HG03469 (cell line): ENCODE measurements around the gene IPO13.

ENCODE experiments used
- ATAC-seq: cut with Tn5 transposase; IDR thresholded peaks from one replicate; pipeline ENCODE4 v1.9.1; 2021; ENCODE audit warnings: mild to moderate bottlenecking, moderate library complexity, moderate number of reproducible peaks; ENCODE audit not compliant: unreplicated experiment

IPO13 gene, protein sequence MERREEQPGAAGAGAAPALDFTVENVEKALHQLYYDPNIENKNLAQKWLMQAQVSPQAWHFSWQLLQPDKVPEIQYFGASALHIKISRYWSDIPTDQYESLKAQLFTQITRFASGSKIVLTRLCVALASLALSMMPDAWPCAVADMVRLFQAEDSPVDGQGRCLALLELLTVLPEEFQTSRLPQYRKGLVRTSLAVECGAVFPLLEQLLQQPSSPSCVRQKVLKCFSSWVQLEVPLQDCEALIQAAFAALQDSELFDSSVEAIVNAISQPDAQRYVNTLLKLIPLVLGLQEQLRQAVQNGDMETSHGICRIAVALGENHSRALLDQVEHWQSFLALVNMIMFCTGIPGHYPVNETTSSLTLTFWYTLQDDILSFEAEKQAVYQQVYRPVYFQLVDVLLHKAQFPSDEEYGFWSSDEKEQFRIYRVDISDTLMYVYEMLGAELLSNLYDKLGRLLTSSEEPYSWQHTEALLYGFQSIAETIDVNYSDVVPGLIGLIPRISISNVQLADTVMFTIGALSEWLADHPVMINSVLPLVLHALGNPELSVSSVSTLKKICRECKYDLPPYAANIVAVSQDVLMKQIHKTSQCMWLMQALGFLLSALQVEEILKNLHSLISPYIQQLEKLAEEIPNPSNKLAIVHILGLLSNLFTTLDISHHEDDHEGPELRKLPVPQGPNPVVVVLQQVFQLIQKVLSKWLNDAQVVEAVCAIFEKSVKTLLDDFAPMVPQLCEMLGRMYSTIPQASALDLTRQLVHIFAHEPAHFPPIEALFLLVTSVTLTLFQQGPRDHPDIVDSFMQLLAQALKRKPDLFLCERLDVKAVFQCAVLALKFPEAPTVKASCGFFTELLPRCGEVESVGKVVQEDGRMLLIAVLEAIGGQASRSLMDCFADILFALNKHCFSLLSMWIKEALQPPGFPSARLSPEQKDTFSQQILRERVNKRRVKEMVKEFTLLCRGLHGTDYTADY

DNA sequence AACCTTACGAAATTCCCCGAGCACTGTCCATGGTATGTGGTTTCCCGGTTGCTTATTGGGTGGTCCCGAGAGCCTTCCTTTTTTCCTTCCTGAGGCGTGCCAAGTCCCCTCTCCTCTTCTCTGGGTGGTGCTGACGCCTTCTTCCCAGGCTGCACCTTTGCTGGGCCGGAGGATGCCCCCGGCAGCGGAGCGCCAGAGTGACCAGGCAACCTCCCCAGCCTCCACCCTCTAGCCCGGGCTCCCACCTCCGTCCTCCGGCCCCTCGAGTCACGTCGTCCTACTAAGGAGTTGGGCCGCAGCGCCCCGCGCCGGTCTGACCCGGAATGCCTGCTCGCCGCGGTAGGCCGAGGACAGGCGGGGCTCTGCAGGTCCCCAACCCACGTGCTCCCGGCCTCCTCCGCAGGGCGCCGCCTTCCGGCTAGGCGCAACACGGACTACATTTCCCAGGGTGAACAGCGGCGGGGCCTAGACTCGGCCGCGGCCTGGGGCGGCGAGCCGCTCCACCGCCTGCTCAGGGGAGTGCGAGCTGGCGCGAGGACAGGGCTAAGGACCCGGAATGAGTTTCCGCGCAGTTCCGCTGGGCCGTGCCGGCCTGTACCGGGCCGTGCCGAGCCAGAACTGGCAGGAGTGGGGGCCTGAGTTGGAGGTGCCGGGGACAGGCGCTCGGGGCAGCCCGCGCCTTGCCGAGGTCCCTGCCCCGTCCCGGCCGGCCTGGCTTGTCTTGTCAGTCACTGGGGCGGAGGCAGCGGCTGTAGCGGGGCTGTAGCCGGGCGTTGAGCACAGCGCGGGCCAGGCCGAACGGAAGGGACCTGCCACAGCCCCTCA, at the start of gene IPO13:
TSS of gene IPO13 (plus strand) at position 715 of the 825 bp plus-strand sequence. CDS start 651 bp downstream, outside the sequence.
- peak; percentile 85 for ATAC-seq

- no peak for ATAC-seq
These were observed 47.8 kb upstream of the IPO13 start for GRCh38 chr1:43898981-43899380.

GRCh38 chr1:43900386-43900785, 46.4 kb upstream of the IPO13 start:
- no peak for ATAC-seq

GRCh38 chr1:43901196-43901961, 45.4 kb upstream of the IPO13 start:
- ATAC-seq, result no peak

- no peak for ATAC-seq
These were observed 44.5 kb upstream of the IPO13 start for GRCh38 chr1:43902058-43902831.

DNA sequence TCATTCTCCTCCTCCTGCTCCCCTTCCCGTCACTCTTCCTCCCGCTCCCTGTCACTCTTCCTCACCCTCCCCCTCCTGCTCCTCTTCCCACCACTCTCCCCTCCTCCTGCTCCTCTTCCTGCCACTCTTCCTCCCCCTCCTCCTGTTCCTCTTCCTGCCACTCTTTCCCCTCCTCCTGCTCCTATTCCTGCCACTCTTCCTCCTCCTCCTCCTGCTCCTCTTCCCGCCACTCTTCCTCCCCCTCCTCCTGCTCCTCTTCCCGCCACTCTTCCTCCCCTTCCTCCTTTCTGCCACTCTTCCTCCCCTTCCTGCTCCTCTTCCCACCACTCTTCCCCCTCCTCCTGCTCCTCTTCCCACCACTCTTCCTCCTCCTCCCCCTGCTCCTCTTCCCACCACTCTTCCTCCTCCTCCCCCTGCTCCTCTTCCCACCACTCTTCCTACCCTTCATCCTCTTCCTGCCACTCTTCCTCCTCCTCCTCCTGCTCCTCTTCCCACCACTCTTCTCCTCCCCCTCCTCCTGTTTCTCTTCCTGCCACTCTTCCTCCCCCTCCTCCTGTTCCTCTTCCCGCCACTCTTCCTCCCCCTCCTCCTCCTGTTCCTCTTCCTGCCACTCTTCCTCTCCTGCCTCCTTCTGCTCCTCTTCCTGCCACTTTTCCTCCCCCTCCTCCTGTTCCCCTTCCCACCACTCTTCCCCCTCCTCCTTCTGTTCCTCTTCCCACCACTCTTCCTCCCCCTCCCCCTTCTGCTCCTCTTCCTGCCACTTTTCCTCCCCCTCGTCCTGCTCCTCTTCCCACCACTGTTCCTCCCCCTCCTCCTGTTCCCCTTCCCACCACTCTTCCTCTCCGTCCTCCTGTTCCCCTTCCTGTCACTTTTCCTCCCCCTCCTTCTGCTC, 41.8 kb upstream of the IPO13 start:
- ATAC-seq, result no peak

DNA sequence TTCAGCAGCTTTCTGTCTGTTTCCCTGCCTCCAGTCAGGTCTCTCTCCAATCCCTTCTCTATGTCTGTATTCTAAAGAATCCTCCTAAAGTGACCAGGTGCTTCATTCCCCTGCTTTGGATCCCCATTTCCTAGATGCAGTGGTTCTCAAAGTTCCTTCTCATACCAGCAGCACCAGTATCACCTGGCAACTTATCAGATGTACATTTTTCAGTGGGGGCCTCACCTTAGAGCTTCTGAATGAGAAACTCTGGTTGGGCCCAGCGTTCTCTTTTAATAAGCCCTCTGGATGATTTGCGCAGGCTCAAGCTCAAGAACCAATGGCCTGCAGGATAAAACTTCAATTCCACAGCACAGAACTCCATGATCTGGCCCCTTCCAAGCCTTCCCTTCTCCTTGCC, 38.5 kb upstream of the IPO13 start:
- no peak for ATAC-seq

- no peak for ATAC-seq
These were observed 37.9 kb upstream of the IPO13 start for GRCh38 chr1:43908858-43909257.

DNA sequence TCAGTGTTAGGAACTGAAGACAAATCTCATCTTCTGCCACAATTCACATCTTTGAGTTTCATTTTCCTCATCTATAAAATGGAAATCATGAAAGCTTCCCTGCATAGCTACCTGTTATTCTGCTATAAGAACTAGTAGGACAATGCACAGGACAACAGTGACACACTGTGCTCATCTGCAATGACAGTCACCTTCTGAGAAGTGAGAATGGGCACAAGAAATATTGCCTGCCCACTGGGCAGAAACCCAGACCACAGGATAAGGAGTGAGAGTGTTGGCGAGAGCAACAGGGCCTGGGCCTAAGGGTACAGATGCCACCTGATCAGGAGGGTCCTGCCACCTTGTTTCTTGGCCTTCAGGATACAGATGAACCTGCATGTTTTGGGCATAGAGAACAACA, 36.4 kb upstream of the IPO13 start:
- ATAC-seq, result no peak

DNA sequence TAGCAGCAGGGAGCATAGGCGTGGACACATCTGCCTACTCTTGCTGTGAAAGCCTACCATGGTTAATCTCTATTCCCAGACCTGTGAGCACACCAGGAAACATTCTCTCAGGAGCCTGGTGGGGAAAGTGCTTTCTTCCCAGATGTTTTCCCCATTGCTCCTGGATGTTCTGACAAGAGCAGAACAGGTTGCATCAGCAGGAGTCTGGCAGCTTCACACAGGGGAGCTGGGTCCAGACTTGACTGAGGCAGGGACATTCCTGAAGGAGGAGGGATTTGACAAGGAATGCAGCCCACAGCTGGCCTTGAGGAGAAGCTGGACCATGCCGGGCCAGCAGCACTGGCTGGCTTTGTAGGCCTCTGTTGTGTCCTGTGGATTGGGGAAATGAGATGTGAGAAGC, 34.1 kb upstream of the IPO13 start:
- no peak for ATAC-seq

- ATAC-seq, result no peak
These were observed 33.7 kb upstream of the IPO13 start for GRCh38 chr1:43913051-43913501.

DNA sequence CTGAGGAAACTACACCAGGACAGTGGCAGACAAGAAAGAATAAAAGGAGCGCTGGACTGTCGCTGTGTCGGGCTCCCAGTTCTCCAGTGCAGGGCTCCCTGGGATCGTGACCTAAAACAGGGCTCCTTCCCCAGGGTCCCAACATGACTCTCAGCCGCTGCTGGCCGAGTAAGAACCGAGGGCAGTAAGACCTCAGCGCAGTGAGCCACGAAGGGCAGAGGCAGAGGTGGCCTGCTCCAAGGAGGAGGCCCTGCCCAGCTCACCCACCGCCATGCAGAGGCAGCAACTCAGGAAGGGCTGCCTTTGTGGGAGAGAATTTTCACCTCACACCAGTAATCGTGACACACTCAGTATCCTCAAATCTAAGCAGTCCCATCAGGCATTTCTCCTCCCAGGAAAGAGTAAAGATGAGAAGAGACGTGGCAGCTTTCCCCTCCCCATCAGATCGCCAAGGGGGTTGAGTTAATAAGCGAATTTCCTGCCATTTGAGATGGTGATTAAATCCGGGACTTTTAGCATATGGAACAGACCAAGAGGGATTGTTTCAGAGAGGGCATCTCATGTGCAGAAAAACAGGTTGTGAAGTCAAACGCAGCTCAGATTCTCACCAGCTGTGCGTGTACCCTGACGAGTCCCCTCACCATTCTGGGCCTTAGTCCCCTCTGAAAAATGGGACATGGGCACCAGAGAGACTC, 32.9 kb upstream of the IPO13 start:
- ATAC-seq, result no peak

DNA sequence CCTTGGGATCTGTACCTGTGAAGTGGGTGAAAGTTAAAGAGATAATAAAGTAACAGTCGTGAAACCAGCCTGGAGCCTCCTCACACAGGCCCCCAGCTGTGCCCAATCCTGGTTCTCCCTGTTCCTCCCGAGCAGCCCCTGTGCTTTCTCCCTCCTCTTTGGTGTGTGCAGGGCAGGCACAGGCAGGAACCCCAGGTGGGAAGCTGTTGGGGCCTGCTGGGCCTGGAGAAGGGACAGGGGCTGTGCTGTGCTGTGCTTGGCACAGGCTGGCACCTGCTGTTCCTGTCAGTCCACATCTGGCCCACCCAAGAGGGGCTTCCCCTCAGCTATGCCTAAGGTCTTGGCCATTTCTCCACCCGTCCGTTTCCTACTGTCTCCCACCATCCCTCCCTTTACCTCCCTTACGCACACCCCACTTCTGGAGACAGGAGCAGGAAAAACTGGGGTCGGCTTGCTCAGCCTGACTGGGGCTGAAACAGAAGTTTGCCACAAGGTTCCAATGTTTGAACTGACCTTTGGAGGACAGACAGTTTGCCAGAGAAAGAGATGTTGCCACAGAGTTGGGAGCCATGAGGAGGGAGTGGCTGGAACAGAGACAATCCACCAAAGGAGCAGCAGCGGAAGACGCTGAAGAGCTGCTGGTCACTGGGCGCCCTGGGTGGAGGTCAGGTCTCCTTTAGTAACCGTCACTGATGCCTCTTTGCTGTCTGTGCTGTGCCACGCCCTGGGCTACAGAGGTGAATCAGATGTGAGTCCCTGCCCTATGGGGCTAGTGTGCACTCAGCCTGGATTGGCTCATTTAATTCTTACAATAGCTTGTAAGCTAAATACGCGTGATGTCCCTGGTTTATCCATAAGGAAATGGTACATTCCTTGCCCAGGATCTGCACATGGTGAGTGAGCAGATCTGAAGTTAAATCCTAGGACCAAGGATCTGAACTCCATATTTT, 31.9 kb upstream of the IPO13 start:
- no peak for ATAC-seq

DNA sequence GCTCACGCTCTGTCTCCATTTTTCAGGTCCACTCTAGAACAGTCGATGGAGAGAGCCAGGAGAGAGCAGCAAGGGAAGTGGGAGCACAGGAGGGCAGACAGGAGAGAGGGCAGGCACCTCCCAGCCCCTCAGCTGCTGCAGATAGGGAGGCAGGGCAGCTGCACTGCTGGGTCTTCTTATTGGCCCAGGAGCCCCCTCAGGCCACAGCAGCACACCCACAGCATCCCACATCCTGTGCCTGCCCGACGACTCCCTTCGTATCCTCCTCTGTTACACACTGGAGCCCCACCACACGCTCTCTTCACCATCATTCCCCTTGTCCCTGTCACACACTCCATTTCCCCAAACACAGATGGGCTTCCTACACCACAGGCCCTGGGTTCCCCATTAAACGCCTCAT, 26.8 kb upstream of the IPO13 start:
- ATAC-seq, result no peak

DNA sequence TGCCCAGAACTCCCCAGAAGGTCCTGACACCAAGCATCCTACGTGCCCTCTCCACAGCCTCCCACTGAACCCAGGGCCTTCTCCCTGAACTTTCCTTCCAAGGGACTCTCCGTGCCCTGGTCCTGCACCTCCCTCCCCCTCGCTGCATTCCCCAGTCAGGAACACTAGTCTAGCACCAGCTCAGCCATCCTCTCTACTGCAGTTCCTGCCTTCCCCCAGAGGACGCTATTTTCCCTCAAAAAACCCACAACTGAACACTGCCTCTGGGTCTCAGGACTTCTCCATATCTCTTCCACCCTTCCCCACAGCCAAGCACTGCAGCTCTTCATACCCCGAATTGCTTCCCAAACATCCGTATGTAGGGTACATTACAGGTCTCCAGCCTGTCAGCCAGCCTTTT, 25.7 kb upstream of the IPO13 start:
- ATAC-seq, result no peak

DNA sequence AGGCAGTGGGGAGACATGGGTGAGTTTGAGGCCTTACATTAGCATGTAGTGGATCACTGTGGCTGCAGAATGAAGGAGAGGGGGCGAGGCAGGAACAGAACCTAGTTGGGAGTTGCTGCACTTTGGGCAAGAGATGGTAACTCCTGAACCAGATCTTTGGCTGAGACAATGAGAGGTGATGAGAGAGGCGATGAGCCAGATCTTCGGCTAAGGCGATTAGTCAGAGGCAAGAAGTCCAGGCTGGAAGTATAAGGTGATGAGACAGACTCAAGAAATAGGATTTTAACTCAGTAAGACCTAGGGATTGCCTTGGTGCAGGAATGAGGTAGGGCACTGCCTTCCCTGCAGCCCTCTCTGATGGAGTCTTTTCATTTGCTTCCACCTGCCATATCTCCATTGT, 22.2 kb upstream of the IPO13 start:
- no peak for ATAC-seq

DNA sequence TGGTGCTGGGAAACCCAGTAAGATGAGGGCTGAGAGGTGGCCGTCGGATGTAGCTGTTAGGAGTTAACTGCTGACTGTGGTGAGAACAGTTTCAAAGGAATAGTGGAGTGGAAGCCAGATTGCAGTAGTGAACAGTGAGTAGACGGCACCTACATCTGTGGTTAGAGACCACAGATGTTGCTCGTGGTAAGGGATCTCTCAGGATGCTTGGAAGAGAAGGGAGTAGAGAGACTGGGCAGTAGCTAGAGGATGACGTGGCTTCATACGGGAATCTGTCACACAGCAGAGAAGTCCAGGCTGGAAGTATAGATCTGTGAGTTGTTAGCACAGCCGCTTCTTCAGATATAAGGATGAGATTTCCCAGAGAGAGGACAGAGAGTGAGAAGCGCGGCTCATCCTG, 20.9 kb upstream of the IPO13 start:
- no peak for ATAC-seq
